Left renal pelvis (tissue), 4 donors: ENCODE data around the gene MYH14. TPM values are rescaled to one million over a fixed set of nuclear protein-coding genes. Genes with fewer than 3 reads are reported as not detected.

ENCODE experiments used
- DNase-seq, 4 donors: peaks; one replicate each; pipeline ENCODE4 v3.0.0-alpha.2; 2013; ENCODE audit warnings: low read depth in 4 of 4, low spot score in 3 of 4
- polyA plus RNA-seq, 4 donors: library from polyadenylated mRNA; unstranded; fragments of 120-200 nt; gene quantifications; one replicate each; pipeline ENCODE4 v1.2.1, GENCODE V29; 2013; ENCODE audit not compliant: insufficient read length in 4 of 4

Gene MYH14
- polyA plus RNA-seq, 4 donors = 0.71 to 27.1 (median 22.2) TPM

DNA sequence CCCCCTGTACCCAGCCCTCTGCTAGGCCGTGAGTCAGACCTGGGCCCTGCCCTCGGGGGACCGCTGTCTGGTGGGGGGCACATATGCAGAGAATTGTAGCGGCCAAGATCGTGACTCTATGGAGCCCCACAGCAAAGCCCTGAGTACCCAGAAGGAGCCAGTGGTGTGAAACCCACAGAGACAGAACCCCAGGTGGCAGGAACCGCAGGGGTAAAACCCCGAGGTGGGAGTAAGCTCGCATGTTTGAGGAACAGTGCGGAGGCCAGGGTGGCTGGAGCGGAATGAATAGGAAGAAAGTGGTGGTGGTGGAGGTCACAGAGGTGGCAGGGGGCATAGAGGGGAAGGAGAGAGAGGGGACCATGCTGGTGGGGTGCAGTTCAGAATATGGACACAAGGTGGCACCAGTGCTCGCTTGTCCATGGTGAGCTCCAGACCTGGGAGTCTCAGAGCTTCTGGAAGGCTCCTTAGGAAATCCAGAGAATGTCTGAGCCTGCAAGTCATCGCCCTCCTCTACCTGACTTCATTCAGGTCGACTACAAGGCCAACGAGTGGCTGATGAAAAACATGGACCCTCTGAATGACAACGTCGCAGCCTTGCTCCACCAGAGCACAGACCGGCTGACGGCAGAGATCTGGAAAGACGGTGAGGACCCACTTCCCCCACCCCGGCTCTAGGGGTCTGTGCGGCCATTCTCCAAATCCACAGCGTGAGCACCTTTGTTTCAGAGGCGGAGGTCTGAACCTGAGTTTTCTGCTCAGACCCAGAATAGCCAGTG is 48.9 kb downstream of the MYH14 start:
- DNase-seq = no peak

- no peak for DNase-seq
Observed at GRCh38 chr19:50252887-50253268, 49.5 kb downstream of the MYH14 start.

GRCh38 chr19:50255115-50255514 is 51.7 kb downstream of the MYH14 start:
- DNase-seq = no peak

GRCh38 chr19:50257141-50257540 is 53.7 kb downstream of the MYH14 start:
- no peak for DNase-seq

GRCh38 chr19:50258918-50259372 is 55.5 kb downstream of the MYH14 start:
- no peak for DNase-seq

- DNase-seq = no peak
Observed at GRCh38 chr19:50261446-50261970, 58.1 kb downstream of the MYH14 start.

DNA sequence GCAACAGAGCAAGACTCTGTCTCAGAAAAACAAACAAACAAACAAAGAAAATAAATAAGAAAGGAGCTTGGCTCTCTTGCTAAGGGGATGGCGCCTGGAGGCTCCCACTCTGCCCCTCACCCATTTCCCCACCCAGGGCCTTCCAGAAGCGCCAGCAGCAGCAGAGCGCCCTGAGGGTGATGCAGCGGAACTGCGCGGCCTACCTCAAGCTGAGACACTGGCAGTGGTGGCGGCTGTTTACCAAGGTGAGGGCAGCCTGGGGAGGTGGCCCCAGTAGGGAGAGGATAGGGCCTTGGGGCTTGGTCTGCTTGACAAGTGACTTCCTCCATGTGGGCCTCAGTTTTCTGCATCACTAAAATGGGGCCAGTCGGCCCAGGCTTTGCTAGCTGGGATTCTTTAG is 59.8 kb downstream of the MYH14 start:
- DNase-seq = no peak

GRCh38 chr19:50264483-50265186 is 61.2 kb downstream of the MYH14 start:
- no peak for DNase-seq

GRCh38 chr19:50266041-50266440 is 62.6 kb downstream of the MYH14 start:
- DNase-seq = no peak

DNA sequence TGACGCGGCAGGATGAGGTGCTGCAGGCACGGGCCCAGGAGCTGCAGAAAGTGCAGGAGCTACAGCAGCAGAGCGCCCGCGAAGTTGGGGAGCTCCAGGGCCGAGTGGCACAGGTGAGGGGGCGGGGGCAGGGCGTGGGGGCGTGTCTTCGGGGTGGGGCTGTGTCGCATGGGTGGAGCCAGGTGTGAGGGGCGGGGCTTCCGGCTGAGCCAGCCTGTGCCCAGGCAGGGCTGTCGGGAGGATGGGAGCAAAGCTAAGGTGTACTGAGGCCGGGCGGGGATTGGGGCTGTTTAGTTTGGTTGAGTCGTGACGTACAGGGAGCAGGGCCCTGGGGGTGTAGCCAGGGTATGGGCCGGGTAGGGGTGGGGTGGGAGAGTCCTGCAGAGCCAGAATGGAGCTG is 63.5 kb downstream of the MYH14 start:
- no peak for DNase-seq

DNA sequence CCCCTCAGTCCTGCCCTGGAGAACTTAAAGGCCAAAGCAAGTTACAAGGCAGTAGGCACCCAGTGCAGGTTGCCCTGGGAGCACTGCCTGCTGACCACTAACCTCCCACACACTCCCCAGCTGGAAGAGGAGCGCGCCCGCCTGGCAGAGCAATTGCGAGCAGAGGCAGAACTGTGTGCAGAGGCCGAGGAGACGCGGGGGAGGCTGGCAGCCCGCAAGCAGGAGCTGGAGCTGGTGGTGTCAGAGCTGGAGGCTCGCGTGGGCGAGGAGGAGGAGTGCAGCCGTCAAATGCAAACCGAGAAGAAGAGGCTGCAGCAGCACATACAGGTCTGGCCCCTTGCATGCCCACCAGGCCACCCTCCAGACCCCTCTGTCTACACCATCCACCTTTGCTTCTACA is 64.6 kb downstream of the MYH14 start:
- no peak for DNase-seq

DNA sequence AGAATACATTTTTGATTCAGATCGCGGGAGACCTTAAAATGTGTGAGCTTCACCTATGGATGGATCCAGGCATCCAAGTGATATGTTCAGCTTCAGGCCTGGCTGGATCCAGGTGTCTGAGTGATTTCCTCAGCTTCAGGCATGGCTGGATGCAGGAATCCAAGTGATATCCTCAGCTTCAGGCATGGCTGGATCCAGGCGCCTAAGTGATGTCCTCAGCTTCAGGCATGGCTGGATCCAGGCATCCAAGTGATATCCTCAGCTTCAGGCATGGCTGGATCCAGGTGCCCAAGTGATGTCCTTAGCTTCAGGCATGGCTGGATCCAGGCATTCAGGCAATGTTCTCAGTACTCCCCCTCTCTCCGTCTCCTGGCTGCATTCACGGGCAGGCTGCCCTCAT is 65.1 kb downstream of the MYH14 start:
- no peak for DNase-seq

DNA sequence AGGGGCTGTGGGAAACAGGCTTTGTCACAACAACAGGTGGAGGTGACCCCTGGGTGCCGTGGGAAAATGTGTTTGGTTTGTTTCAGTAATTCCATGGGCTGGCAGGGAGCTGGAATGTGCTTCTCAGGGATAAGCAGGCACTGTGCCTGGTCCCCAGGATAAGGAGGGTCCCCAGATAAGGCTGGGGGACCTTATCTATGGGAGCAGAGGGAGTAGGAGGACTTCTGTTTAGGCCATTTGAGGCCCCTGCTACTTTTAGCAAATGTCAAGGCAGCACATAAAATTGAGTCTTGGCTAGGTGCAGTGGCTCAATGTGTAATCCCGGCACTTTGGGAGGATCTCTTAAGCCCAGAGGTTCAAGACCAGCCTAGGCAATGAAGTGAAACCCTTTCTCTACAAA is 66.2 kb downstream of the MYH14 start:
- no peak for DNase-seq

- no peak for DNase-seq
Observed at GRCh38 chr19:50272263-50272897, 69.0 kb downstream of the MYH14 start.

DNA sequence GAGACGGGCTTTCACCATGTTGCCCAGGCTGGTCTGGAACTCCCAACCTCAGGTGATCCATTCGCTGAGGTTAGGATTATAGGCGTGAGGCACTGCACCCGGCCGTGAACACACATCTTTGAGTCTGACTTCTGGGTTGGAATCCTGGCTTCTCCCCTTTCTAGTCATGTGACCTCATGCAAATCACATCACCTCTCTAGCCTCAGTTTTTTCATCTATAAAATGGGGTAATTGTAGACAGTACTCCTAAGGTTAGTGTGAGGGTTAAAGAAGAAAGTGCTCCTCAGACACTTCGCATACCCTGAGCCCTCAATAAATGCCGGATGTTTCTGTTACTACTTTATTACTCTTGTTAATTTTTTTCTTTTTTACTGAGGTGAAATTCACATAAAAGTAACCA is 70.4 kb downstream of the MYH14 start:
- DNase-seq = no peak

GRCh38 chr19:50275577-50276368 is 72.4 kb downstream of the MYH14 start:
- no peak for DNase-seq

DNA sequence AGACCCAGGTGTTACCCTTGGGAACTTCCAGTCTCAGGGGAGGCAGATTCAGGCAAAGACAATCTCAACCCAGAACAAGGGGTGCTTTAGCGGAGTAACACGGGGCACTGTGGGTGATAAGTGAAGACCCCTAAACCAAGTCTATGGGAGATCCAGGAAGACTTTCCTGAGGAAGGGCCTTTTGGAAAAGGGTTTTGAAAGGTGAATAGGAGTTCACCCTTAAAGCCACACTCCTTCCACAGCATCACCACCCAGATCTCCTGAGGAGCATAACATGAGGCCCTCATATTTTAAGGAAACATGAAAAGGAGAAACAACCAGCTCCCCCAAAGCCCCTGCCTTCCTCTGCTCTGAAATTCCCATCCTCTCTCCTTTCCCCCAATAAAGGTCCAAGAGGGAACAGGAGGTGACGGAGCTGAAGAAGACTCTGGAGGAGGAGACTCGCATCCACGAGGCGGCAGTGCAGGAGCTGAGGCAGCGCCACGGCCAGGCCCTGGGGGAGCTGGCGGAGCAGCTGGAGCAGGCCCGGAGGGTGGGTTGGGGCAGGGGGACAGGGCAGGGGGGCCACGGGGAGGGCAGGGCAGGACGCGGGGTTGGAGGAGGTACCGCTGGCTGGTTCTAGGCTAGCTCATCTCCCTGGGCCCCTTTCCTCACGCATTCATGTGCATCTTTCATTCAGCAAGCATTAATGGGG is 73.1 kb downstream of the MYH14 start:
- no peak for DNase-seq

- DNase-seq = no peak
Observed at GRCh38 chr19:50277966-50278580, 74.7 kb downstream of the MYH14 start.

DNA sequence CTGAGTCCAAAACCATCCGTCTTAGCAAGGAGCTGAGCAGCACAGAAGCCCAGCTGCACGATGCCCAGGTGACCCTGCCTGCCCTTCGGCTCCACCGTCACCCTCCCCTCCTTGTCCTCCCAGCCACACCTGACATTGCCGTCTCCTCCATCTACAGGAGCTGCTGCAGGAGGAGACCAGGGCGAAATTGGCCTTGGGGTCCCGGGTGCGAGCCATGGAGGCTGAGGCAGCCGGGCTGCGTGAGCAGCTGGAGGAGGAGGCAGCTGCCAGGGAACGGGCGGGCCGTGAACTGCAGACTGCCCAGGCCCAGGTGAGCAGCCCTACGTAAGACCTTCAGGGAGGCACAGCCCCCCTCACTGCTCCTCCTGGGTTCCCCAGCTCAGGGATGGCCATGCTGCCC is 76.7 kb downstream of the MYH14 start:
- no peak for DNase-seq

DNA sequence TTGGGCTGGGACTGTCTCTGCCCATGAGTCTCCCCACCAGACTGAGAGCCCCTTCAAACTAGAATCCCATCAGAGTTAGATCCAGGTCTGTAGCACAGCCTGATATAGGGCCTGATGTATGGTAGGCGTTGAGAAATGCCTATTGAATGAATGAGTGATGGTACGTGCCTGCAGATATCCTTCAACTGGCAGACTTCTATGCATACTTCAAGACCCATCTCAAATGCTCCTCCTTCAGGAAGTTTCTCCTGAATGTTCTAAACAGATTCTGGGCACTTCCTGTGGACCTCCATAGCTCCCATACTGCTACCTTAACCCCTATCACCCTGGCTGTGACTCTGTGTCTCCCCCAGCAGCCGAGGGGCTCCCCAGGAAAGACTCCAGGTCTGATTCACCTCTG is 77.6 kb downstream of the MYH14 start:
- no peak for DNase-seq
